Mucosa of gallbladder (tissue), 1 donor: Measurements from ENCODE around the gene KRTAP3-1. TPM values are rescaled to one million over a fixed set of nuclear protein-coding genes. Genes with fewer than 3 reads are reported as not detected.
"Not testable (repeated sequence)": the region's sequence is repeated elsewhere in the genome, so short reads cannot be mapped to it uniquely, and the experiment has no call there.

Source experiments
- DNase-seq: peaks from one replicate; pipeline ENCODE4 v3.0.0-alpha.2; 2020; ENCODE audit warnings: low spot score
- total RNA-seq: library from RNA; stranded (reverse); gene quantifications from one replicate; pipeline ENCODE4 v1.2.1, GENCODE V29; 2021
- donor health status: DM: no; HTN: no; CAD: no.

The KRTAP3-1 gene
- not detected for total RNA-seq

DNA sequence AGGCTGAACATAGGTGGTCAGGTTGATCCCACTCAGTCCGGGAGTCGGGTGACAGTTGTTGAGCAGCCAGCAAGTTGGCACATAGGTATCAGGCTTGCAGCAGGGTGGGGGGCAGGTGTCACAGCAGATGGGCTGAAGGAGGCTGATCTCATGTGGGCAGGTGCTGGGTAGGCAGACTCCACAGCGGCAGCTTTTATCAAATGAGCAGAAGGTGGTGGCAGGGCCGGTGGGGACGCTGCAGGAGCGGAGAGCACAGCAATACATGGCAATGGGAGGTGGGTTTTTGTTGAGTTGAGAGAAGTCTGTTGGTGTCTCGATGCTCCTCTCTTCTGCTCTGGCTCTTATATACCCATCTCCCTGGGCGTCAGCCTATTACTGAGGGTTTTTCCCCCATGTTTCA, at the start of gene KRTAP3-1:
Gene KRTAP3-1 (minus strand): TSS at position 318 of the 400 bp plus-strand sequence. CDS start 54 bp downstream, at position 264.
- DNase-seq: no peak

DNA sequence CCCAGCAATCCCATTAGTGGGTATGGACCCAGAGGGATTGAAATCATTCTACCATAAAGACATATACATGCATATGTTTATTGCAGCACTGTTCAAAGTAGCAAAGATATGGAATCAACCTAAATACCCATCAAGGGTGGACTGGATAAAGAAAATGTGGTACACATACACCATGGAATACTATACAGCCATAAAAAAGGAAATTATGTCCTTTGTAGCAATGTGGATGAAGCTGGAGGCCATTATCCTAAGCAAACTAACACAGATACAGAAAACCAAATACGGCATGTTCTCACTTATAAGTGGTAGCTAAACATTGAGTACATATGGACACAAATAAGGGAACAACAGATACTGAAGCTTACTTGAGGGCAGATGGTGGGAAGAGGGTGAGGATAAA, 48.6 kb upstream of the KRTAP3-1 start:
- DNase-seq: no peak

DNA sequence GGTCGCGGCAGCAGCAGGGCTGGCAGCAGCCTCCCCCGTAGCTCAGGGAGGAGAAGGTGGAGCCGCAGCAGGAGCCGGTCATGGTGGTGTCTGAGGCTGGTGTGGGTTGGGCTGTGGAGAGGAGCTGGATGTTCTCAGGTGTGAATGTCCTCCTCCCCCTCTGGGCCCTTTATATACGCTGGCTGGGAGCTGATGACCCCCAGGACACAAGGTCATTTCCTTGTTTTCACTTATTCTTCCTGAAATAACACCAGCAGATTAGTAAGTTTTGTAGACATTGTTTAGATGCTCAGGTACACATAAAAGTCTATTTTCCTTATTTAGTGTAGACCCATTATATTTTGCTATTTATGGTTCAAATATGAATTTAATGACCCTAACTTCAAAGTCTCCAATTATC, 46.2 kb upstream of the KRTAP3-1 start, which contains the start of gene KRTAP2-2:
Gene KRTAP2-2 (minus strand): TSS at position 101 of the 400 bp plus-strand sequence. CDS start 19 bp downstream, at position 82.
- DNase-seq: not testable (repeated sequence)

DNA sequence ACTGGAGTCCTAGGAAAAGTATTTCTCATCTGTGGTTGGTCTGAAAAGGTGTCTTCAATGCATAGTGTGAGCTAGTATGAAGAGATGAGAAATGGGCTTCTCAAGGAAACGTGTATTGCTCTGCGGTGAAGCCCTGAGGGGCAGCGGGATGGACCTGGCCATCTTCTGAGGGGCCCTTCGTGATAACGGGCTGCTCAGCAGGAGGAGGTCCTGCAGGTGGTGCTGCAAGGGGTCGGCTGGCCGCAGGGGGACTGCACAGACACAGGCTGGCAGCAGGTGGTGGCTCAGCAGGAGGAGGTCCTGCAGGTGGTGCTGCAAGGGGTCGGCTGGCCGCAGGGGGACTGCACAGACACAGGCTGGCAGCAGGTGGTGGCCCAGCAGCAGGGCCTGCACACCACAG, 45.6 kb upstream of the KRTAP3-1 start:
- DNase-seq: not testable (repeated sequence)

DNA sequence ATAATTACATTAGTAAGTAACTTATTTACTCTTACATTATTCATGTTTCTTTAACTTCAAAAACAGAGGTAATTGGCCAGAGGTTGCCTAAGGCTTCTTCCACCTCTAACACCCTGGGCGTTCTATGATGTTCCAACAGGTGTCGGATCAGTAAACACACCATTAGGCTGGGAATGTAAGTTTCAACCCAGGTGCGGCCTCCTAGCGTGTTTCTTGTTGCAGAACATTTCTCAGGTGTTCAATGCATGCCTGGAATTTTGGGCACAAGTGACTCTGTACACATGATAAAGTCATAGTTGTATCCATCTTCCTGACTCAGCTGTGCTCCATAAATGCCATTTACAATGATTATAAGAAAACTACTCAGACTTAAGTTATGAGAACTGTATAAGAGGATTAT, 45.1 kb upstream of the KRTAP3-1 start:
- no peak for DNase-seq

DNA sequence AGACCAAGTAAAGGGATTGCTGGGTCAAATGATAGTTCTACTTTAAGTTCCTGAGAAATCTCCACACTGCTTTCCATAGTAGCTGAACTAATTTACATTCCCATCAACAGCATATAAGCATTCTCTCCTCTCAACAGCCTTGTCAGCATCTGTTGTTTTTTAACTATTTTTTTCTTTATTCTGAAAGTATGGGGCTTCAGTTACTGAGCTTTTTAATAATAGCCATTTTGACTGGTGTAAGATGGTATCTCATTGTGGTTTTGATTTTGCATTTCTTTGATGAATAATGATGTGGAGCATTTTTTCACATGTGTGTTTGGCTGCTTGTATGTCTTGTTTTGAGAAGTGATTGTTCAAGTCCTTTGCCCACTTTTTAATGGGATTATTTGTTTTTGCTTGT, 43.6 kb upstream of the KRTAP3-1 start:
- no peak for DNase-seq

DNA sequence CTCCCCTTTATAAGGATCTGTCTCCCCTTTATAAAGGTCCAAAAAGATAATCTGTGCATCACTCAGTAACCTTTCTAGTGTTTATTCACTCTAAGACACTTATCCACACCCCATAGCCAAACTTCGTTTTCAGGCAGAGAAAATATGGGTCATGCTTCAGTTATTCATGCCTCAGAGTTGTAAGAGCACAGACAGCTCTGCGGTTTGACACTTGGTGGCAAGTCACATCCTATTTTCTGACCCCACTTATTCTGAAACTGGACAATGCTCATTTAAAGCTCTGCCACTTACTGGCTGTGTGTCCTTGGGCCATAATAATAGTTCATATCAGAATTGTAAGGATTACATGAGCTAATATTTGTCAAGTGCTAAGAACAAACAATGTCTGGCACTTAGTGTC, 40.2 kb upstream of the KRTAP3-1 start:
- no peak for DNase-seq

DNA sequence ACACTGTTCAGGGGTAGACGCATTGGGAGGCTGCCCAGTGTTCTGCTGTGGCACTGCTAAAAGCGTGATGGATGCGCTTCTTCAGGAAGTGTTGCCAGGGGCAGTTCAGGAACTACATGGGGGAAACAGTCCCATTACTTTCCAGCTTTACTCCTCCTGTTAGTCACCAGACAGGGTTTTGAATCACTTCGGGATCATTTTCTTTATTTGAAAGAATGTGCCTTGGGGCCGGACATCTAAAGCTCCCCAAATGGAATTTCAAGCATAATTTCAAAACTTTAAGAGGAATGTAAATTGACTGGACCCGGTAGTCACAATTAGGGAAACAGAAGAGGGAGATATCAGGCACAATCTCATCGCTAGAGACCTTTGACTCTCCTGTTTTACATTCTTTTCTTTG, 39.5 kb upstream of the KRTAP3-1 start:
- no peak for DNase-seq

DNA sequence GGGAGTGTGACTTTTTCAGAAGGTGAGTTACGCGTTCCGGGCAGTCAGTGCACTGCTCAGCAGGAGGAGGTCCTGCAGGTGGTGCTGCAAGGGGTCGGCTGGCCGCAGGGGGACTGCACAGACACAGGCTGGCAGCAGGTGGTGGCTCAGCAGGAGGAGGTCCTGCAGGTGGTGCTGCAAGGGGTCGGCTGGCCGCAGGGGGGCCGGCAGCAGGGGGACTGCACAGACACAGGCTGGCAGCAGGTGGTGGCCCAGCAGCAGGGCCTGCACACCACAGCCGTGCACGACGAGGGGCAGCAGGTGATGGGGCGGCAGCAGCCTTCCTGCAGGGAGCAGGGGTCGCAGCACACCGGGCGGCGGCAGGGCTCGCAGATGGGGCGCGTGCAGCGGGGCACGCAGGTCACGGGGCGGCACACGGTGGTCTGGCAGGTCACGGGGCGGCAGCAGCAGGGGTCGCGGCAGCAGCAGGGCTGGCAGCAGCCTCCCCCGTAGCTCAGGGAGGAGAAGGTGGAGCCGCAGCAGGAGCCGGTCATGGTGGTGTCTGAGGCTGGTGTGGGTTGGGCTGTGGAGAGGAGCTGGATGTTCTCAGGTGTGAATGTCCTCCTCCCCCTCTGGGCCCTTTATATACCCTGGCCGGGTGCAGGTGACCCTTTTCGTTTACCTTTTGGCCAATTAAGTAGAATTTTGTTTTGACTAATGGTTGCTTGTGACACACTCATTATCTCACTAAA, 38.0 kb upstream of the KRTAP3-1 start, which contains the start of gene KRTAP2-1:
Gene KRTAP2-1 (minus strand): TSS at position 582 of the 731 bp plus-strand sequence. CDS start 49 bp downstream, at position 533.
- not testable (repeated sequence) for DNase-seq

DNA sequence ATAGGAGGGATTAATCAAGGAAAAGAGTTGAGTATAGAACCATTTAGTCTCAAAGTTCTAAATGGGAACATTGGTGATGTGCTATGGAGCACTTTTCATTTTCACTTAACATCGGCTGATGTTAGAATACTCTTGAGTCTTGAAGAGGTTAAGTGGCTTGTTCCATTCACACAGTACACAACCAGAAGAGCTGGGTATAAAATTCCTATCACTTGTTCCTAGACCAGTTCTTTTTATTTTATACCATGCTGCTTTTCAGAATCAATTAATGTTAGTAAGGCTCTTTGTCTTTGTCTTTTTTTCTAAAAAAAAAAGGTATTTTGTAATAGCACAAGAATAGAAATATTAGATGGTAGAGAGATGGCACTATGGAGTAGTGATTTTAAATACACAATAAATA, 34.0 kb upstream of the KRTAP3-1 start:
- DNase-seq: no peak

DNA sequence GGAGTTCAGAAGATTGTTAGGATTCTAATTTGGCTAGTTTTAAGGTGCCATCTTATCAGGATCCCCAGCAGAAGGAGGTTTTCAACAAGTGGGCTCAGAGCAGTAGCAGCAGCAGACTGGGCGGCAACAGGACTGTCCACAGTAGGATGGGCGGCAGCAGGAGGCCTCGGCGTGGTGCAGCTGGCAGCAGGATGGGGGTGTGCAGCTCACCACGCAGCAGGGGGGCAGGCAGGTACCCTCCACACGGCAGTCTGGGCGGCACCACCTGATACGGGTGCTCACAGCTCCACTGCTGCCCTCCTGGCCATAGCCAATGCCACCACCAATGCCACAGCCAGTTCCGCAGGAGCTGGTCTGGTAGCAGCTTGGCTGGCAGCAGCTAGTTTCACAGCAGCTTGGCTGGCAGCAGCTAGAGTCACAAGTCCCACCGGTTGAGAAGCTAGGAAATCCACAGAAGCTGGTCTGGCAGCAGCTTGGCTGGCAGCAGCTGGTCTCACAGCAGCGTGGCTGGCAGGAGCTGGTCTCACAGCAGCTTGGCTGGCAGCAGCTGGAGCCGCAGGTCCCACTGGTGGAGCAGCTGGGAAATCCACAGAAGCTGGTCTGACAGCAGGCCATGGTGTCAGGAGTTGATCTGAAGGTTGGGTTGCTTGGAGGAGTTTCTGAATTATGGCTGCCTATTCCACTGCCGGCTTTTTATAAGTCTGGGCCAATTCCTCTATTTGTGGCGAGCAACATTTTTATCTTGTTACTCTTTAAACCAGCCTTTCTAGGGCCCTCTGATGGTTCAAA, 32.0 kb upstream of the KRTAP3-1 start, which contains the start of gene KRTAP1-1:
Gene KRTAP1-1 (minus strand): TSS at position 668 of the 789 bp plus-strand sequence. CDS start 53 bp downstream, at position 615.
- DNase-seq: not testable (repeated sequence)

DNA sequence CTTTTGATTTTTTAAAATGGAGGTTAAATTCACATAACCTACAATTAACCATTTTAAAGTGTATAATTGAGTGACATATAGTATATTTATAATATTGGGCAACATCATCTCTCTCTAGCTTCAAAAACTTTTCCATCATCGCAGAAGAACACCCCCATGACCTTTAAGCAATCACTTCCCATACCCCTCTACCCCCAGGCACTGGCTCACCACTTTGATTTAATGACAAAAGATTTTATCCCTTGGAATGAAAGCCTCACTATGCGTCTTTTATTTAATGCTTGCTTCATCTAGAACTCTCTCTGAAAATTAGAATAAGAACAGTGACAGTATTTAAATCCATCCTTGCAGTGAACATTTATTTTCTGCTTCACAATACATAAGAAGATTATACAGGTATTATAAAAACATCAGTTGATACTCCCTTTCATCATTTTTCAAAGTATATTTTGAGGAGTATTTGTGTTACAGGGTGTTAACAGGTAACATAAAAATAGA, 29.0 kb upstream of the KRTAP3-1 start:
- no peak for DNase-seq

DNA sequence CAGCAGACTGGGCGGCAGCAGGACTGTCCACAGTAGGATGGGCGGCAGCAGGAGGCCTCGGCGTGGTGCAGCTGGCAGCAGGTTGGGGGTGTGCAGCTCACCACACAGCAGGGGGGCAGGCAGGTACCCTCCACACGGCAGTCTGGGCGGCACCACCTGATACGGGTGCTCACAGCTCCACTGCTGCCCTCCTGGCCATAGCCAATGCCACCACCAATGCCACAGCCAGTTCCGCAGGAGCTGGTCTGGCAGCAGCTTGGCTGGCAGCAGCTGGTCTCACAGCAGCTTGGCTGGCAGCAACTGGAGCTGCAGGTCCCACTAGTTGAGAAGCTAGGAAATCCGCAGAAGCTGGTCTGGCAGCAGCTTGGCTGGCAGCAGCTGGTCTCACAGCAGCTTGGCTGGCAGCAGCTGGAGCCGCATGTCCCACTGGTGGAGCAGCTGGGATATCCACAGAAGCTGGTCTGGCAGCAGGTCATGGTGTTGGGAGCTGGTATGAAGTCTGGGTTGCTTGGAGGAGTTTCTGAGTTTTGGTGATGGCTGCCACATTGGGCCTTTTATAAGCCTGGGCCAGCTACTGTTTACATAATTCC, 25.5 kb upstream of the KRTAP3-1 start, which contains the start of gene KRTAP1-3:
Gene KRTAP1-3 (minus strand): TSS at position 529 of the 590 bp plus-strand sequence. CDS start 53 bp downstream, at position 476.
- DNase-seq: not testable (repeated sequence)

DNA sequence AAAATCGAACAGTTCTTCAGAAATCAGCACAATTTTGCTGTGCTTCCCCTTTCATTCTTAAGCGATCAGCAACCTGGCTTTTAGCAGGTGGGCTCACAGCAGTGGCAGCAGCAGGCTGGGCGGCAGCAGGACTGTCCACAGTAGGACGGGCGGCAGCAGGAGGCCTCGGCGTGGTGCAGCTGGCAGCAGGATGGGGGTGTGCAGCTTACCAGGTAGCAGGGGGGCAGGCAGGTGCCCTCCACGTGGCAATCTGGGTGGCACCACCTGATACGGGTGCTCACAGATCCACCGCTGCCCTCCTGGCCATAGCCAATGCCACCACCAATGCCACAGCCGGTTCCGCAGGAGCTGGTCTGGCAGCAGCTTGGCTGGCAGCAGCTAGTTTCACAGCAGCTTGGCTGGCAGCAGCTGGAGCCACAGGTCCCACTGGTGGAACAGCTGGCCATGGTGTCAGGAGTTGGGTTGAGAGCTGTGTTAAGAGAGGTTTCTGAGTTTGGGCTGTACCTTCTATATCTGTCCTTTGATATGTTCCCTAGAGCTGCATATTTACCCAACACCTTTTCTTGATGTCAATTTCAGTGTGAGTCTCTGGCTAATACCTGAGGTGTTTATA, 20.8 kb upstream of the KRTAP3-1 start, which contains the start of gene KRTAP1-4:
Gene KRTAP1-4 (minus strand): TSS at position 563 of the 613 bp plus-strand sequence. CDS start 117 bp downstream, at position 446.
- DNase-seq: no peak

DNA sequence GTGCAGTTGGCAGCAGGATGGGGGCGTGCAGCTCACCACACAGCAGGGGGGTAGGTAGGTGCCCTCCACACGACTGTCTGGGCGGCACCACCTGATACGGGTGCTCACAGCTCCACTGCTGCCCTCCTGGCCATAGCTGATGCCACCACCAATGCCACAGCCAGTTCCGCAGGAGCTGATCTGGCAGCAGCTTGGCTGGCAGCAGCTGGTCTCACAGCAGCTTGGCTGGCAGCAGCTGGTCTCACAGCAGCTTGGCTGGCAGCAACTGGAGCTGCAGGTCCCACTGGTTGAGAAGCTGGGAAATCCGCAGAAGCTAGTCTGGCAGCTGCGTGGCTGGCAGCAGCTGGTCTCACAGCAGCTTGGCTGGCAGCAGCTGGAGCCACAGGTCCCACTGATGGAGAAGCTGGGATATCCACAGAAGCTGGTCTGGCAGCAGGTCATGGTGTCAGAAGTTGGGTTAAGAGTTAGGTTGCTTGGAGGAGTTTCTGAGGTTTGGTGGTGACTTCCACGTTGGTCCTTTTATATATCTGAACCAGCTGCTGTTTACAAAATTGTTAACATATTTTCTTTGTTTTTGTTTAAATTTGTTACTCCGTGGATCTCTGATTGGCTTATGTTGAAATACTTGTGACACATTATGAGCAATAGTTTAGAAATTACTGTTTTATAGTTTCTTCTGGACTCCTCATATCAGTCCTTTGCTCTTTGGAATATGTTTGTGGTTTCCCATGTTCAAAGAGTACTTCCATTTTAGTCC, 18.0 kb upstream of the KRTAP3-1 start, which contains the start of gene KRTAP1-5:
Gene KRTAP1-5 (minus strand): TSS at position 494 of the 757 bp plus-strand sequence. CDS start 53 bp downstream, at position 441.
- DNase-seq: no peak

DNA sequence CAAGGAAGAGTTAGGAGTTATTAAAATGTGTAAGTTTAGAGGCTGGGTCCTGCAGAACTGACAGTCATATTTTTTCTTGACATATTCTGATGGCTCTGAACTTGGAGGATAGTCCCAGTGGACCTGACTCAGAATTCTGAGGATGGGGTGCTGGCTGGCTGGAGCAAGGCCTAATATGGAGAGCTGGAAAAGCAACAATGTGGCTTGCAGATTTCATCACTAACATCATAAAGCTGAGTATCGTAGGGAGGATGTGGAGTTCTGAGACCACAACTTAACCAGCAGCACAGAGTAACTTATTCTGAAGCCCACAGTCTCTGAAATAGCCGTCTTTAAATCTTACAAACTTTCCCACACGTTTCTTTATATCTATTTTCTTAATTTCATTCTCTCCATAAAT, 15.8 kb upstream of the KRTAP3-1 start:
- DNase-seq: no peak

DNA sequence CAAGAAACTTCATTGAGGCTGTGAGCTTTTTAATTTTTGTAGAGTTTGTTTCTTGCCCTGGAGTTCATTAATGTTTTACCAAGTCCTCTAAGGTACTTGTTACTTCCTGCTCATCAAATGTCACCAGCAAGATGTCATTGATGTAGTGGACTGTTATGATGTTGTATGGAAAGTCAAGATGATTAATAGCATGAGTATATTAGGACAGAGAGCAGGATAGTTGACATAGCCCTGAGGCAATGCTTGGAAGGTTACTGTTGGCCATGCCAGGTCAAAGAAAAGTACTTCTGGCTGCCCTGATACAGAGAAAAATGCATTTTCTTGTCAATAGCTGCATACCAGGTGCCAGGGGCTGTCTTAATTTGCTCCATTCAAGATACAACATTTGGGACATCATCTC, 11.4 kb upstream of the KRTAP3-1 start:
- DNase-seq: no peak

DNA sequence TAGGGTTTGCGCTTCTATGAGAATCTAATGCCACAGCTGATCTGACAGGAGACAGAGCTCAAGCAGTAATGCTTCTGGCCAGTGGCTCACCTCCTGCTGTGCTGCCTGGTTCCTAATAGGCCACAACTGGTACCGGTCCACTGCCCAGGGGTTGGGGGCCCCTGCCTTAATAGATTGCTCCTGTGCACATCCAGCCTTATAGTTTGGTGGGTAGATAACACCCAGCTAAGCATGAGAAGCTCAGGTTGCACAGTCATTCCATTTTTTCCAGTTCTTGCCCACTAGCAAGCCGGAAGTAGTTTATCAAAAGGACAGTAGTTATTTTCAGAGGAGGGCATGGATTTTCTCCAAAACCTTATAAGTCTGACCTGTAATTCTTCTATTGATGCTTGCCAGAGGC, 10.5 kb upstream of the KRTAP3-1 start:
- no peak for DNase-seq

DNA sequence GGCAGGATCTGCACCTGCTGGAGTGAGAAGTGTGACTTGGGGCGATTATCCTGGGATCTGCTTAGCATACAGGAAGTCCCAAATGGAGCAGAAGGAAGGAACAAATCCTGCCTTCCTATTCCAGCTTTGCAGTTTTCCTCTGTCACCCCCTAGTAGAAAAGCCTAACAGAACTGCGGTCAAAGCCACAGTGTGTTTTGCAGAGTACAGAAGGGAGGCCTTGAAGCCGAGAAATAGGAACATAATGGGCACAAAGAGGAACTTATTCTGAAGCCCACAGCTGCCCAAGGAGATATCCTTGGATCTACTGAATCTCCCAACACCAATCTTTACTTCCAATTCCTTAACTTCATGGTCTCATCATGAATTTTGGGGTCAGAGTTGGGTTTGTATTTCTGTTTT, 9.6 kb upstream of the KRTAP3-1 start:
- no peak for DNase-seq

DNA sequence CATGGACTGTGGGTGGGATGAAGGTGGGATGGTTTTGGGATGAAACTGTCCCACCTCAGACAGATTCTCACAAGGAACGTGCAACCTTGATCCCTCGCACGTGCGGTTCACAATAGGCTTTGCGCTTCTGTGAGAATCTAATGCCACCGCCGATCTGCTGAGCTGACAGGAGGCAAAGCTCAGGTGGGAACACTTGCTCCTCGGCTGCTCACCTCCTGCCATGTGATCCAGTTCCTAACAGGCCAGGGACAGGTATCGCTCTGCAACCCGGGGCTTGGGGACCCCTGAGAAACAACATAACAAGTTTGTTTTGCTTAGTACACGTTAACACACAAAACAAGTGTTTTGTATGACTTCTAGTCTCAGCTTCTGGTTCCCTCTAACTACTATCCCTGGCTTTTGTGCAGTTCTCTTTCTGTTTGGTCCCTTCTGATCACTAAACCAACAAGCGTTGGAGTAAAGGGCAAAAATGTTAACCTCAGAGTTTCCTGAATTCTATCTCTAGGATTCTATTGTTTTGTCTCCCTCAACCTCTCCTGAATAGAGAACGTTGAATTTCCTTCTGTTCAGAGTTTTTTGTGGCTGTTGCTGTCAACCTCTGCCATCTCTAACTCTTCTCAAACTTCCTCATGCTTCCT, 7.8 kb upstream of the KRTAP3-1 start:
- no peak for DNase-seq
